IMR-90 (cell line): Measurements from ENCODE around the gene CLASP1. TPM values are rescaled to one million over a fixed set of nuclear protein-coding genes. Genes with fewer than 3 reads are reported as not detected.
A peak's percentile ranks its signal among the peaks of the same experiment; 100 is the strongest.

Experiments used
- ATAC-seq: fragments of 200-7000 bp; cut with Tn5 transposase; 2 replicates; pipeline ENCODE4 v1.9.1; 2020; ENCODE audit warnings: low read depth, mild to moderate bottlenecking, moderate library complexity
- BruUV-seq: library from RNA; stranded (reverse); fragments of 400-500 nt; replicated peaks from 2 replicates; lab custom pipeline; 2021; lab: Mats Ljungman, UMichigan
- CTCF ChIA-PET: fragments of 300-600 bp; formaldehyde crosslinking; extraction: SDS; loops from one replicate; lab custom pipeline; 2021; ENCODE audit warnings: antibody characterized with exemption; lab: Yijun Ruan, JAX
- POLR2A ChIA-PET: fragments of 300-600 bp; sonication (Branson Sonifier 250); formaldehyde crosslinking; loops from one replicate; lab custom pipeline; 2022; ENCODE audit warnings: antibody characterized with exemption; ENCODE audit not compliant: unreplicated experiment; lab: Charles Lee
- DNase-seq: peaks from one replicate; pipeline ENCODE4 v3.0.0; 2013
- H2AFZ ChIP-seq: replicated peaks from 2 replicates; pipeline ENCODE3; 2013; ENCODE audit warnings: low read length, mild to moderate bottlenecking; ENCODE audit not compliant: poor library complexity
- H2AK5ac ChIP-seq: 2 replicates; pipeline ENCODE4 v1.6.1; 2013; ENCODE audit warnings: low read depth, low read length, inconsistent platforms
- H2AK9ac ChIP-seq: replicated peaks from 2 replicates; pipeline ENCODE3; 2013; ENCODE audit warnings: mild to moderate bottlenecking, low read depth, low read length, moderate library complexity; ENCODE audit not compliant: poor library complexity
- H2BK120ac ChIP-seq: 2 replicates; pipeline ENCODE4 v1.6.1; 2013; ENCODE audit warnings: low read depth, low read length, inconsistent platforms
- H2BK15ac ChIP-seq: 3 replicates; pipeline ENCODE4 v1.6.1; 2013; ENCODE audit warnings: low read depth, low read length, inconsistent platforms
- H2BK20ac ChIP-seq: 2 replicates; pipeline ENCODE4 v1.6.1; 2013; ENCODE audit warnings: low read depth, mild to moderate bottlenecking, inconsistent platforms, low read length, moderate library complexity
- H2BK5ac ChIP-seq: 2 replicates; pipeline ENCODE4 v1.6.1; 2013; ENCODE audit warnings: mild to moderate bottlenecking, low read depth, low read length, inconsistent platforms; ENCODE audit not compliant: poor library complexity, severe bottlenecking
- H3K14ac ChIP-seq: replicated peaks from 2 replicates; pipeline ENCODE4 v1.6.1; 2013; ENCODE audit warnings: low read depth, low read length, inconsistent platforms
- H3K18ac ChIP-seq: 2 replicates; pipeline ENCODE4 v1.6.1; 2013; ENCODE audit warnings: low read depth, low read length, control low read depth
- H3K23ac ChIP-seq: 2 replicates; pipeline ENCODE4 v1.6.1; 2013; ENCODE audit warnings: low read depth, low read length, inconsistent platforms
- H3K27ac ChIP-seq: 2 replicates; pipeline ENCODE4 v1.5.1; 2013; ENCODE audit warnings: mild to moderate bottlenecking, control low read depth, low read length; ENCODE audit not compliant: insufficient read depth
- H3K27me3 ChIP-seq: 2 replicates; pipeline ENCODE4 v1.6.1; 2013; ENCODE audit warnings: low read length; ENCODE audit not compliant: control insufficient read depth, insufficient read depth
- H3K36me3 ChIP-seq: 2 replicates; pipeline ENCODE4 v1.6.1; 2013; ENCODE audit warnings: low read length, mixed read lengths; ENCODE audit not compliant: control insufficient read depth, insufficient read depth
- H3K4ac ChIP-seq: 2 replicates; pipeline ENCODE4 v1.6.1; 2013; ENCODE audit warnings: low read depth, low read length, inconsistent platforms
- H3K4me1 ChIP-seq: 2 replicates; pipeline ENCODE4 v1.6.1; 2013; ENCODE audit warnings: low read length, mixed read lengths; ENCODE audit not compliant: control insufficient read depth, insufficient read depth
- H3K4me2 ChIP-seq: 2 replicates; pipeline ENCODE4 v1.6.1; 2013; ENCODE audit warnings: low read depth, mild to moderate bottlenecking, control low read depth, low read length, moderate library complexity
- H3K4me3 ChIP-seq: 2 replicates; pipeline ENCODE4 v1.5.1; 2013; ENCODE audit warnings: low read depth, mild to moderate bottlenecking, control low read depth, low read length, moderate library complexity; ENCODE audit not compliant: insufficient read depth
- H3K56ac ChIP-seq: 2 replicates; pipeline ENCODE4 v1.6.1; 2013; ENCODE audit warnings: low read length, inconsistent platforms; ENCODE audit not compliant: insufficient read depth; ENCODE audit errors: extremely low read depth
- H3K79me1 ChIP-seq, 2 experiments: 2 replicates each; pipeline ENCODE4 v1.6.1; 2013; ENCODE audit warnings: low read length in 2 of 2, inconsistent platforms in 1 of 2, low read depth in 1 of 2
- H3K9ac ChIP-seq: 2 replicates; pipeline ENCODE4 v1.6.1; 2013; ENCODE audit warnings: low read depth, low read length, control low read depth
- H3K9me1 ChIP-seq: 2 replicates; pipeline ENCODE4 v1.6.1; 2013; ENCODE audit warnings: low read length, inconsistent platforms; ENCODE audit not compliant: insufficient read depth
- H3K9me3 ChIP-seq: 2 replicates; pipeline ENCODE4 v1.6.1; 2013; ENCODE audit warnings: low read length; ENCODE audit not compliant: control insufficient read depth, insufficient read depth
- H4K20me1 ChIP-seq: 2 replicates; pipeline ENCODE4 v1.6.1; 2013; ENCODE audit warnings: low read length, inconsistent platforms; ENCODE audit not compliant: insufficient read depth
- H4K5ac ChIP-seq: 2 replicates; pipeline ENCODE4 v1.6.1; 2013; ENCODE audit warnings: mild to moderate bottlenecking, low read depth, low read length, control low read depth
- H4K8ac ChIP-seq, 2 experiments: 2 replicates each; pipeline ENCODE4 v1.6.1; 2013; ENCODE audit warnings: low read depth in 2 of 2, low read length in 2 of 2, control low read depth in 1 of 2, inconsistent platforms in 1 of 2
- H4K91ac ChIP-seq: 2 replicates; pipeline ENCODE4 v1.6.1; 2013; ENCODE audit warnings: low read depth, low read length, inconsistent platforms; ENCODE audit not compliant: insufficient read depth
- BHLHE40 ChIP-seq: fragments of 150-350 bp; IDR thresholded peaks from 2 replicates; pipeline ENCODE4 v1.6.1; 2016; ENCODE audit warnings: mild to moderate bottlenecking, low read depth, low read length
- CEBPB ChIP-seq: IDR thresholded peaks from 2 replicates; pipeline ENCODE4 v1.6.1; 2012; ENCODE audit warnings: low read depth, low read length, improper control_type of control experiment
- MAZ ChIP-seq: IDR thresholded peaks from 2 replicates; pipeline ENCODE4 v1.6.1; 2012; ENCODE audit warnings: low read depth, mild to moderate bottlenecking, low read length, improper control_type of control experiment, moderate library complexity, borderline replicate concordance
- NFE2L2 ChIP-seq: fragments of 150-350 bp; IDR thresholded peaks from 2 replicates; pipeline ENCODE4 v1.6.1; 2016; ENCODE audit warnings: low read depth, mild to moderate bottlenecking, low read length
- RCOR1 ChIP-seq: IDR thresholded peaks from 2 replicates; pipeline ENCODE4 v1.6.1; 2012; ENCODE audit warnings: mild to moderate bottlenecking, low read length, improper control_type of control experiment; ENCODE audit not compliant: insufficient replicate concordance
- WGBS, 2 experiments: methylation state at CpG; one replicate each; pipeline versions ENCODE4 v1.1.5 to v1.1.7; 2013; ENCODE audit warnings: missing lambda C conversion rate in 2 of 2; ENCODE audit not compliant: insufficient read length in 1 of 2; ENCODE audit errors: extremely low coverage in 2 of 2; 5-methylcytosine and 5-hydroxymethylcytosine counted together
- dilution Hi-C: fragments of 300-500 bp; cut with HindIII; formaldehyde crosslinking; loops from one replicate; pipeline ENCODE4 v1.14.3; 2018; ENCODE audit warnings: low sequenced_read_pairs; ENCODE audit not compliant: unreplicated experiment
- in situ Hi-C: fragments of 300-500 bp; cut with MboI; formaldehyde crosslinking; loops from 3 replicates; pipeline ENCODE4 v1.14.3; 2019; ENCODE audit warnings: low sequenced_read_pairs, inconsistent platforms, mixed read lengths
- intact Hi-C: fragments of 100-400 bp; cut with micrococcal nuclease; formaldehyde crosslinking; loops from 2 replicates; pipeline ENCODE4 v1.10.0; 2022
- polyA plus RNA-seq, 3 experiments: library from polyadenylated mRNA; depleted of rRNA; stranded (reverse); fragments of >200 nt; gene quantifications; 2 replicates each; pipeline ENCODE4 v1.2.3, GENCODE V29; 2012; ENCODE audit warnings: low replicate concordance in 1 of 3
- total RNA-seq: library from RNA; depleted of rRNA; stranded (reverse); fragments of >200 nt; gene quantifications from 2 replicates; pipeline ENCODE4 v1.2.3, GENCODE V29; 2012
- TF ChIP-seq, protein P1 (sequence below): fragments of 150-350 bp; IDR thresholded peaks from 2 replicates; pipeline ENCODE4 v1.6.1; 2016; ENCODE audit warnings: low read depth, mild to moderate bottlenecking, low read length, moderate library complexity, borderline replicate concordance

Gene CLASP1
- total and polyA plus RNA-seq, 2 of the 4 experiments (the other 2 are of a cell fraction) = 12.3 to 33.7 TPM

DNA sequence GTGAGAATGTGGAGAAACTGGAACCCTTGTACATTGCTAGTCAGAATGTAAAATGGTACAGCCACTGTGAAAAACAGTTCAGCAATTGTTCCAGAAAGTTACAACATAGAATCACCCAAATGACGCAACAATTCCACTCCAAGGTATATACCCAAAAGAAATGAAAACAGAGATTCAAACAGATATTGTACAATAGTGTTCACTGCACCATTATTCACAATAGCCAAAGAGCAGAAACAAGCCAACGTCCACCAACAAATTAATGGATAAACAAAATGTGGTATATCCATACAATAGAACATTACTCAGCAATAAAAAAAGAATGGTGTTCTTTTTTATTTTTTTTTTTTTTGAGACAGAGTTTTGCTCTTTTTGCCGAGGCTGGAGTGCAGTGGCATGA lies 10.9 kb downstream of the CLASP1 start:
- Histone ChIP-seq H3K56ac (no peak overlapping the region), H2BK120ac (no peak overlapping the region), H3K79me1 (peaks cover 15 to 50% of the 10 kb centered on the region in 2 experiments), H3K23ac (no peak overlapping the region), H2BK5ac (no peak overlapping the region), H4K91ac (no peak overlapping the region), H4K5ac (no peak overlapping the region), H3K36me3 (no peaks in the 10 kb centered on the region; the same call in 1 of the 2 replicates), H2AK9ac (no peak overlapping the region), H4K8ac (no peak overlapping the region), H3K14ac (no peak overlapping the region), H2AFZ (no peak overlapping the region), H3K4me3 (no peak overlapping the region), H2AK5ac (no peak overlapping the region), H3K27me3 (no peaks in the 10 kb centered on the region), H3K9ac (no peak overlapping the region), H2BK20ac (no peak overlapping the region), H2BK15ac (no peak overlapping the region), H3K9me3 (no peaks in the 10 kb centered on the region), H3K4me2 (no peak overlapping the region), H3K4me1 (peaks cover 10% of the 10 kb centered on the region), H4K20me1 (peaks cover 22% of the 10 kb centered on the region), H3K4ac (no peak overlapping the region), H3K27ac (no peak overlapping the region), H3K9me1 (peaks cover 10% of the 10 kb centered on the region; the same call in 1 of the 2 replicates), H3K18ac (no peak overlapping the region)
- POLR2A ChIA-PET = no interaction called here
- peak; percentile 75 for TF ChIP-seq CEBPB
- no peak for TF ChIP-seq NFE2L2
- no peak for TF ChIP-seq MAZ
- TF ChIP-seq BHLHE40 = no peak
- TF ChIP-seq RCOR1 = no peak
- TF ChIP-seq, protein P1, sequence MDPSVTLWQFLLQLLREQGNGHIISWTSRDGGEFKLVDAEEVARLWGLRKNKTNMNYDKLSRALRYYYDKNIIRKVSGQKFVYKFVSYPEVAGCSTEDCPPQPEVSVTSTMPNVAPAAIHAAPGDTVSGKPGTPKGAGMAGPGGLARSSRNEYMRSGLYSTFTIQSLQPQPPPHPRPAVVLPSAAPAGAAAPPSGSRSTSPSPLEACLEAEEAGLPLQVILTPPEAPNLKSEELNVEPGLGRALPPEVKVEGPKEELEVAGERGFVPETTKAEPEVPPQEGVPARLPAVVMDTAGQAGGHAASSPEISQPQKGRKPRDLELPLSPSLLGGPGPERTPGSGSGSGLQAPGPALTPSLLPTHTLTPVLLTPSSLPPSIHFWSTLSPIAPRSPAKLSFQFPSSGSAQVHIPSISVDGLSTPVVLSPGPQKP = no peak
- CTCF ChIA-PET = no interaction called here
- no TSS peak for BruUV-seq
- in situ Hi-C loops (no loop called here), intact Hi-C loops (loop anchor here (5.0 kb wide), 1 partner anchor 51 kb away; no protein-coding TSS in a partner anchor), dilution Hi-C loops (no loop called here)
- no CpG with 5 or more reads among the region's 3 CpGs for WGBS, 2 experiments
- ATAC-seq = no peak
- DNase-seq = no peak
